GM21786 (cell line): Measurements from ENCODE around the gene GTF2IRD1.
"Not testable (repeated sequence)": the region's sequence is repeated elsewhere in the genome, so short reads cannot be mapped to it uniquely, and the experiment has no call there.

Experiments
- ATAC-seq: cut with Tn5 transposase; IDR thresholded peaks from one replicate; pipeline ENCODE4 v1.9.1; 2021; ENCODE audit not compliant: unreplicated experiment

GTF2IRD1 gene

DNA sequence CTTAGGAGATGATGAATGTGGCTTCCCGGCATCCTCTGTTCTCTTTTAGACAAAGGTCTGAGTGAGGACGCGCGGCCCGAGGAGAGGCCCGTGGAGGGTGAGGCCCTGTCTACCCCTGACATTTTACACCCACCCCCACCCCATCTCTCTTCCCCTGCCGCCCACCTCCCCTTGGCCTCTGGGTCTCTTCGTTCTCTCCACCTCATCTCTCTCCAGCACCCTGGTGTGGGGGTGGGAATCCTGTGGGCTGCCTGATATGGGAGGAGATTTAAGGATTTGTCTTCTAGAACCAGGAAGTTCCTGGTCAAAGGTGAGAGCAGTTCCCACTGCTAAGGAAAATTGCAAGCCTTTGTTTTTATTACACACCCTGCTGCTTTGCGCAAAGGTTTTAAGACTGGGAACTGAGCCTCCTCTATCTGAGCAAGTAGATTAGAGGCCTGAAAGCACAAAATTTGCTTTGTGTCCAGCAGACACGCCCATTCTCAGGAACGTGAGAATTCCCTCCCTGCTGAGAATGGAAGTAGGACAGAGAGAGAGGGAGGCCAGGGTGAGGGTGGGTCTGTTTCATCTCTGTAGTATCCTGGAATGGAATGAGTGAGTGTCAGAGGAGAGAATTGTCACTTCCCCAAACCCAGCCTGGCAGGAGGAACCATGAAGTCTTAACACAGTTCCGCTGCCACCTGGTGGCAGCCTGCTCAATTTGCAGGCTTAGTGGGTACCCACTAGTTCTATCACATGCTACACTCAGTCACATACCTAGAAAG is 91.2 kb downstream of the GTF2IRD1 start:
- no peak for ATAC-seq

DNA sequence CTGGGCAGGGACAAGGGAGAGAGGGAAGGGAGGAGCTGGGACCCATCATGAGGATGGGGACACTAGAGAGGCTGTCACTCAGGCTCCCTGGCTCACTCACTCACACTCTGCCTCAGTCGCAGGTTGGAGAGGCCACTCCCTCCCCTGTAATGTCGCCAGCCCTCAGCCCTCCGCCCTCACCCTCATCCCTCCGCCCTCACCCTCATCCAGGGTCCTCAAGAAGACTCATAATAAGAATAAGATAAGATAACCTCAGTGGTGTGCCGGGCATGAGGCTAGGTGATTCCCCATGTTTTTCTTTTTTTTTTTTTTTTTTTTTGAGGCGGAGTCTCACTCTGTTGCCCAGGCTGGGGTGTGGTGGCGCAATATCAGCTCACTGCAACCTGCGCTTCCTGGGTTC is 92.2 kb downstream of the GTF2IRD1 start:
- no peak for ATAC-seq

DNA sequence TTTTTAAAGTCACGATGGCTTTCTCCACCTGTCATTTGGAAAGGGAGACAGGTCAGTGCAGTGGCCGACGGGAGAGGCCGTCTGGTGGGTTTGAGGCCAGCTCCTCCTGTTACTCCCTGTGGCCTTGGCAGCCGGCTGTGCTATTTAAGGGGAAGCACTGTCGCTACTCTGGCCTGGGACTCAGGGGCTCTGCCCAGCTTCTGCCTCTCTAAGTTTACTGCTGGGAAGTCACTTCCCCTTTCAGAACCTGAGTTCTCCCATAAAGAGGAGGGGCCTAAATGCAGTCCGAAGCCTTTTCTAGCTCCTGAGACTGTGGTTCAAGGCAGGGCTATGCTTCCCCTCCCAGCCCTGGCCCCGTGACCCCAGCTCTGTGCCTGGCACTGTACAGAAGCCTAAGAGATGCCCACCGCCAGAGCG is 99.9 kb downstream of the GTF2IRD1 start:
- ATAC-seq, result peak; percentile 61

DNA sequence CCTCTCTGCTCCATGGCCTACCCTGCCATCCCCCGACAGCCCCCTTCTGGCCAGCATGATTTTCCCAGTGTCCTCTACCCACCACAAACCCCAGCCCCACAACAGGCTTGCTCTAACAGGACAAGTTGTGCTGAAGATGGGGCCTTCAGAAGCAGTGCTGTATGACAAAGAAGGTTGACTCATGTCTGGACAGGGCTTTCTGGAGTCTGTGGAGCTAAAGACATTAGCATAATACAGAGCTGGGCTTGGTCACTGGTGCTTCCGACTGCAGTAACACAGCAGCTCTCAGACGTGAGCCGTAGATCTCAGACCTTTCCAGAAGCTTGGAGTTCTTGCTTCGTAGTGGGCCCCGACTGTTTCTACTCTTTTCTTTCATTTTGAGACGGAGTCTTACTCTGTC is 100.5 kb downstream of the GTF2IRD1 start:
- ATAC-seq, result no peak

DNA sequence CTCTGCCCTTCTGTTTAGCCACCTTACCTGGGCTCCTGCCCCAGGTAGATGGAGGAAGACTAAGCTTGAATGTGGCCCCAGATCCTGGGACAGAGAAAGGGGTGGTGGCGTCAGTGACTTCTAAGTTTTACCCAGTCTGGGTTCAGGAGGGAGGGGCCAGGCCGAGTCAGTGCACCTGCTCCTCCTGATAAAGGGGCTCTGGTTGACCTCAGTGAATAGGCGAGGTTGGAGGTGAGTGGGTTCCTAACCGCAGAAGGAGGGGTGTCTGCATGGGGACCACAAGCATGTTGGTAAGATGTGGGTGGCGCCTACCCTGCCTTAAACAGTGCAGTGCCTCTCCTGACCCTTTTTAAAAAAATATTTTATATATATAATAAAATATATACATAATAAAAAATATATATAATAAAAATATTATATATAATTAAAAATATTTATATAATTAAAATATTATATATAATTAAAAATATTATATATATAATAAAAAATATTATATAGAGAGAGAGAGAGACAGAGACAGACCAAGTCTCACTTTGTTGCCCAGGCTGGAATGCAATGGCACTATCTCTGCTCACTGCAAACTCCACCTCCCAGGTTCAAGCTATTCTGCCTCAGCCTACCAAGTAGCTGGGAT is 106.5 kb downstream of the GTF2IRD1 start:
- ATAC-seq, result no peak

DNA sequence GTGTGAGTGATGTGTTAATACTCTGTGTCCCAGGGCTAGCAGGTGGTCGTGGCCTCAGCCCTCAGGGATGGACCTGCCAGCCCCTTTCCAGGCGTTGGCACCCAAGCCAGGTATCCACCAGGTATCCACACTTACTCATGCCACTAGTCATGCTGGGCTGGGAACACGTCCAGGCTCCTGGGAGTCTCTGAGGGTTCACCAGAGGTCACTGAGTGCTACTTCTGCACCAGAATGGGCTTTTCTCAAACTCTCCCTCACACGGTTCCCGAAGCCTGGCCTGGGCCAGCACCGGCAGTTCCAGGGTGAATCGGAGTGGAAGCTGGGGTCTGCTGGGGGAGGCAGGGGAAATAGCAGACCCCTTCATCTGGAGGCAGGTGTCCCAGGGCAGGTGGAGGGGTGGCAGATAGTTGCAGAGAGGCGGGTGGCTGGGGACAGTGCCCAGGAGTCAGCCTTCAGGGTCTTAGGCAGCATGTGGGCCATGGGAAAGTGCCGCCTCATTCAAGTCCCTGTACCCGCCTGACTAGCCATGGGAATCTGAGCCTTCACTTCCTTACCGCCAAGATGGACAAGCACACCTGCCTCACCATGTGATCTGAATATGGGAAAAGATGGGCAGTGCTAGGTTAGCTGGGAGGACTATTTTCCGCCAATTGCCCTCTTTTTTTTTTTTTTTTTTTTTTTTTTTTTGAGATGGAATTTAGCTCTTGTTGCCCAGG is 108.3 kb downstream of the GTF2IRD1 start:
- no peak for ATAC-seq

DNA sequence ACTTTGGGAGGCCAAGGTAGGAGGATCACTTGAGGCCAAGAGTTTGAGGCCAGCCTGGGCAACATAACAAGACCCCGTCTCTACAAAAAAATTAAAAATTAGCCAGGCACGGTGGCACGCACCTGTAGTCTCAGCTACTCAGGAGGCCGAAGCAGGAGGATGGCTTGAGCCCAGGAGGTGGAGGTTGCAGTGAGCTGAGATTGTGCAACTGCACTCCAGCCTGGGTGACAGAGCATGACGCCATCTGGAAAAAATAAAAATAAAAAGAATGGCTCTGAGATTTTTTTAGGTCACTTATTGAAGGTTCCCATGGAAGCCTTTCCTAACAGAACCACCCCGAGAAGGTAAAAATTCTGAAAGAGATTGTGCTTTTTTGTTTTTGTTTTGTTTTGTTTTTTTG is 109.9 kb downstream of the GTF2IRD1 start:
- not testable (repeated sequence) for ATAC-seq

DNA sequence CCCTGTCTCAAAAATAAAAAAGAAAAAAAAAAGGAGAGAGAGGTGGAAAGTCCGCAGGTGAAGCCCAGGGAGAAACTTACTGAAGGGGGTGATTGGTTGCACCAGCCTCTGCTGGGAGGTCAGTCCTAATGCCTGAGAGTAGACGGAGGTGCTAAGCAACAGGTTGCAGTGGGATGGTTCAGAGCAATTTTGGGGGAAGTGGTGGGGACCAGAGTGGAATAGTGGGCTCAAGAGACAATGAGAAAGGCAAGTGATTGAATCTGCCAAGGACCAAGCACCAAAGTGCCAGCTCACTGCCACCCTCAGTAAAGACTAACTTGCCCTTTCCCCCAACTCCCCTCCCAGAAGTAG is 113.6 kb downstream of the GTF2IRD1 start:
- no peak for ATAC-seq

DNA sequence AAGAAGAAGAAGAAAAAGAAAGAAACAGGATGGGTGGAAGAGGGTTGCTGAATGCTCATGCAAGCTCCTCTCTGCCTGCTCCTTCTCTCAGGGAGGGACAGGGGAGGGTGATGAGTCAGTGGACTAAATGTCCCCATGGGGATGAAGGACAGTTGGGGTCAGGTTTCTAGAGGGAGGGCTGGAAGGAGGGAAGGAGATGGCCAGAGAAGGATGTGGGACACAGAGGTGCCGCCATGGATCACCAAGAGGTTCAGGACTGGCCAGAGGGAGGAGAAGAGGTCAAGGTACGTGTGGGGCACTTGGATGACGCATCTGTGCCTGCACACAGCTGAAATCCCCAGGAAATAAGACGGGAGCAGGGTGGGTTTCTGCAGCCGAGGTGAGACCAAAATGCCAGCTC is 115.0 kb downstream of the GTF2IRD1 start:
- ATAC-seq, result no peak

DNA sequence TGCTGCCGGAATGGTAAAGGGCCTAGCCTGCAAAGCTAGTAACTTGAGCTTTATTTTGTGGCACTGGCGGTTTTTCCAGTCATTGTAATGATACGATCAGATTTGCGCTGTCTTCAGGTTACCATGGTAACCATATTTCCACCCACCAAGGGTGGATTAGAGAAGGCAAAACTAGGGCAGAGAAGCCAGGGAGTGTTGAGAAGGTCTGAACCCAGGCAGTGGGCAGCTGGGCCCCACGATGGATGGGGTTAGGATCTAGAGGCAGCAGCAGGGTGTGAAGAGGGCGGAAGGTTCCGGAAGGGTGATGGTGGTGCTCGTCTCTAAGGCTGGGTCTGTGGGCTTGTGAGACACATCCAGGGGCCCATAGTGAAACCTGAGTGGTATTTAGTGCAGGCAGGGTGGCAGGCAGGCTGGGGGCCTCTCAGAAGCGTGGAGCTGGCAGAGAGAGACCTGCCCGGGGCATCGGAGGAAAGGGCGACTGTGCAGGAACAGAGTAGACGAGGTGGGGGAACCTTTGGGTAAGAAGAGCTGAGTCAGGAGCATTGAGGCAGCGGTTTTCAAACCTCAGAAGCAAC is 115.9 kb downstream of the GTF2IRD1 start:
- no peak for ATAC-seq

DNA sequence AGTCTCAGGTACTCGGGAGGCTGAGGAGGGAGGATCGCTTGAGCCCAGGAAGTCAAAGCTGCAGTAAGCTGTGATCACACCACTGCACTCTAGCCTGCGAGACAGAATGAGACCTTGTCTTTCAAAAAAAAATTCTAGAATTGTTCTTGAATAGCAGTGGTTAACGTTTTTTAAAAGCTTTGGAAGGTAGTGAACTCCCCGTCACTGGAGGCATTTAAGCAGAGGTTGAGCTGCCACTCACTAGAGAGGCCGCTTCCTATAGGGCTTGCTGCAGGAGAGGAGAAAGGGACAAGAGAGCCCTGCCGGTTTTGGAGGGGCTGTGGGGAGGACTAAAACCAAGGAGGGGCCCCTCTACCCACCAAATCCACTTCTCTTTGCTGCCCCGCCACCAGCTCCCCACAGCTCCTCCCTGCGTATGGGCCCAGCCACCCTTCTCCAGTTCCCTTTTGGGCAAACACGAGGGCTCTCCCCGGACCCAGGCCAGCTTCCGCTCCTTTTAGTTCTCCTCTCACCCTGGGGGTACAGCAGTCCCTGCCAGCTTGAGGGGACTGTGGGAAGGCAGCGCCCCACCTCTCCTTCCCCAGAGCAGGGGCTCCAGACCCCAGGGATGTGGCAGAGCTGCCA is 116.9 kb downstream of the GTF2IRD1 start:
- no peak for ATAC-seq

DNA sequence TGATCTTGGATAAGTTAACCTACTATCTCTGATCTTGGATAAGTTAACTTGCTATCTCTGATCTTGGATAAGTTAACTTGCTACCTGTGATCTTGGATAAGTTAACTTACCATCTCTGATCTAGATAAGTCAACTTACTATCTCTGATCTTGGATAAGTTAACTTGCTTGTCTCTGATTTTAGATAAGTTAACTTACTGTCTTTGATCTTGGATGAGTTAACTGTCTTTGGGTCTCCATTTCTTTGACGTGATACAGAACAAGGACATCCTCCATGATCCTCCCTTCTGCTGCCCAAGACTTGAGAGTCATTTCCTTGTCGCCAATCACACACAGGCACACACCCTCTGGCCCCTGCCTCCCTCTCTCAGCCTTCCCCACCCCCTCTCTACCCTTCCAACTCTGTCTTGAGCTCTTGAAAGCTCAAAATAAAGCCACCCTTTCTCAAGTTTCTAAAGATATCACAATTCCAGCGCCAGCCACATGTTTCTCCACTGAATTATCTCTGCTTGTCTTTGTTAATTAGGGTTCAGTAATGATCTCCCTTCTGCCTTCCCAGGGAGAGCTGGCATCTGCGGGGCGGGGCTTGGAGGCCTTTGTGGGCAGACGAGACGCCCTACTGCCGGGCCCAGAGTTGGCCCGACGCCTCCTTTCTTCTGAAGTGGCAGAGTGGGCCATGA is 118.7 kb downstream of the GTF2IRD1 start:
- ATAC-seq, result no peak

DNA sequence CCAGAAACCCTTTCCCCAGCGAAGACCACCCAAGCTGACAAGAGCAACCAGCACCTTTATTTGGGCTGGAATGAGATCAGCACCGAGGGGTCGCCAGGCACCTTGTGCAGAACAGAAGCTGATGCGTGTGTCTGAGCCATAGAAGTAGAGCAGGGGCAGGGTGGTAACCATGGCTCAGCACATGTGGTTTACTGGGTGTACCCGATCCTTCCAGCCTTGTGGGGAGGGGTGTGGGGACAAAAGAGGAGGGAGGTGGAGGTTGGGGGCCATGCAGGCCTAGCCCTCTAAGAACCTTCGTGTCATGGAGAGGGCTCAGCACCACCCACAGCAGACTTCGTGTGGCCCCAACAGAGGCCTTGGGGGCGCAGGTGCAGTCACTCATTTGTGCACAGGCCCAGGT is 119.8 kb downstream of the GTF2IRD1 start:
- no peak for ATAC-seq

DNA sequence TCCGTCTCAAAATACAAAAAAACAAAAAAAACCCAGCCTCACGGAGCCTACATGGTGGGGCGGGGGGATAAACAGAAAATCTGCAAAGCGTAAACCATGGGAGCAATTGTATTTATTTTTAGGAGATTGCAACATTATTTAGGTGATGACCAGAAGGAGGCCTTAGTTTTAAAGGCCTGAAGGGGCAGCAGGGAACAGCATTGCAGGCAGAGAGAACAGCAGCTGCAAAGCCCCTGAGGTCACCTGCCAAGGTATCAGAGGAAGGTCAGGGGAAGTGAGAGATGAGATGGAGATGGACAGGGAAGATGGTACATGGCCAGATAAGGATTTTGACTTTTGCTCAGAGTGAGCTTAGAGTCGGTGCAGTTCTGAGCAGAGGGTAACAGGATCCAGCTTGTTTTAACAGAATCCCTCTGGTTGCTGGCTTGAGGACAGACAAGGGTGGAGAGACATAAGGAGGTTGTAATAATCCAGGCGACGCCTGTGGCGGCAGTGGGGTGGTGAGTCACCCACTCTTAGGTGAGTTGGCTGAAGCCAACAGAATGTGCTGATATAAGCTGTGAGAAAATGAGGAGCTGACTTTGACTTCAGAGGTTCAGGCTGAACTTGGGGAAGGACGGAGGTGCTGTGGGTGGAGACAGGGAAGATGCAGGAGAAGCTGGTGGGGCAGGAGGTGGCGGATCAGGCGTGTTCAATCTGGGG is 121.5 kb downstream of the GTF2IRD1 start:
- ATAC-seq, result no peak

DNA sequence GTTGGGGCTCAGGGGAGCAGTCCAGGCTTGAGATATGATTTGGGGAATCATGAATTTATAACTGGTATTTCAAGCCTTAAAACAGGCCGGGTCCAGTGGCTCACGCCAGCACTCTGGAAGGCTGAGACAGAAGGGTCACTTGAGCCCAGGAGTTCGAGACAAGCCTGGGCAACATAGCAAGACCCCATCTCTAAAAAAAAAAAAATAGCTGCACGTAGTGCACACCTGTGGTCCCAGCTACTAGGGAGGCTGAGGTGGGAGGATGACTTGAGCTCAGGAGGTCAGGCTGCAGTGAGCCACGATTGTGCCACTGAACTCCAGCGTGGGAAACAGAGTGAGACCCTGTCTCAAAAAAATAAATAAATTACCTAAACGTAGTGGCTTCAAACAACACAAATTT is 122.1 kb downstream of the GTF2IRD1 start:
- no peak for ATAC-seq

DNA sequence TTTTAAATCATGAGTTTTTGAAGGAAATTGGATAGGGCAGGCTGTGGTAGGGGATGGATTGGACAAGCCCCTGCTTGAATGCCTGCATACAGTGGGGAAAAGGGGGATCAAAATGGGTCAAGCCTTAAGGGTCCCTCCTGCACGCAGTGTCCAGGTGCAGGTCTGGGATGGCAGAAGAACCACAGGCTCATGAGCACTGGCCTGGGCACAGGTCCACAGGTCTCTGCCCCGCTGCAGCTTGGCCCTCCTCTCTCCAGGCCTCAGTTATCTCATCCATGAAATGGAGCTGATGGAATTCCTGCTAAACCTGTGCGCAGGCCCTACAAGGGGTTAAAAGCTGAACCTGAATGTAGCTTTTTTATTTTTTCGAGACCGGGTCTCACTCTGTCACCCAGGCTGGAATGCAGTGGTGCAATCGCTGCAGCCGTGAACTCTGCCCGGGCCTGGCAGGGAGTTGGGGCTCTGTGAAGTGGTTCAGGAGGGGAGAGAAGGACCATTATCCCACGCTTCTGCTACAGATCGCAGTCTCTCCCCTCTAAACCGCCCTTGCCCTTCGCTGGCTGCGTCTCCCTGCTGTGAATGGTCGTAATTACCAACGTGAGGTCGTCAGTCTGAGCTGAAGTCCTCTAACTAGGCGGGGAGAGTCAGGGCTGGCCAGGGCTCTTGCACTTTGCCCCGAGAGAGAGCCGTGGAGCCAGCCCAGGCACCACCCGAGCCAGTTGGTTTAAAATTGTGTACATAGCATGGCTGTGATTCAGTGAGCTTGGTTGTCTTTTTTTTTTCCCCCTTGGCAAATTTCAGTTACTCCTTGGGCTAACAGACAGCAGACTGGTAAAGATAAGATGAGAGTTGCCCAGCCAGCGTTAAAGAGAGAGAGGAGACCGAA is 126.3 kb downstream of the GTF2IRD1 start:
- no peak for ATAC-seq

DNA sequence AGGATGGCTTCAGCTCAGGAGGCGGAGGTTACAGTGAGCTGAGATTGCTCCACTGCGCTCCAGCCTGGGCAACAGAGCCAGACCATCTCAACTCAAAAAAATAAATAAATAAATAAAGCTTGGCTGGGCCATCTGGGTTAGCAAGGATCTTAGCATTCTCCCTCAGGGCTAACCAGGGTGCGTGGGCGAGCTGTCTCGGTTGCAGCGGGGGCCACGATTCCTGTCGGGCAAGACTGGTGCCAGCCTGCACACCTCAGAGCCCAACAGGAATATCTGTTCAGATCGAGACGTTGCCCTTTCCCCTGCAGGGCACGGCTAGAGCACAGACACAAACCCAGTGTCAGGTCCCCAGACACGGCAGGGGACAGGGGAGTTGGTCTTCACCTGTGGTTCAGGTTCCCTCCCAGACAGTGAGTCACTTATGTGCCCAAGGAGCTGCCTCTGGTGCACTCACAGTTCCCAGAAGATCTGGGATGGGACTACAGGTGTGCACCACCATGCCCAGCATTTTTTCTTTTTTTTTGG is 128.3 kb downstream of the GTF2IRD1 start:
- no peak for ATAC-seq

DNA sequence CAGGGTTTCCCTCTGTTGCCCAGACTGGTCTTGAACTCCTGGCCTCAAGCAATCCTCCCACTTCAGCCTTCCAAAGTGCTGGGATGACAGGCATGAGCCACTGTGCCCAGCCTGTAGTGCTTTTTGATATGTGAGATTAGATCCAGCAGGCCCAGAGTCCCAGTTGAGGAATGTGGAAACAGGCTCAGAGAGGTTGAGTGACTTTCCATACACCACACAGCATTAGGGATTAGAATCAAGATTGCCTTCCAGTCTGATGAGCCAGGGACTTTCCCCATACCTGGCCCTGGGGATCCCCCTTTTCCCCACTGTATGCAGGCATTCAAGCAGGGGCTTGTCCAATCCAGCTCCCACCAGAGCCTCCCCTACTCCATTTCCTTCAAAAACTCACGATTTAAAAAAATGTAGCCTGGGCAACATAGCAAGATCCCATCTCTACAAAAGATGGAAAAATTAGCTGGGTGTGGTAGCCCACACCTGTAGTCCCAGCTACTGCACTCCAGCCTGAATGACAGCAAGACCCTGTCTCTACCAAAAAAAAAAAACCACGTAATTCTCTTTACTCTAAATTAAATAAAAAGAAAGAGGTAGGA is 128.8 kb downstream of the GTF2IRD1 start:
- ATAC-seq, result no peak

DNA sequence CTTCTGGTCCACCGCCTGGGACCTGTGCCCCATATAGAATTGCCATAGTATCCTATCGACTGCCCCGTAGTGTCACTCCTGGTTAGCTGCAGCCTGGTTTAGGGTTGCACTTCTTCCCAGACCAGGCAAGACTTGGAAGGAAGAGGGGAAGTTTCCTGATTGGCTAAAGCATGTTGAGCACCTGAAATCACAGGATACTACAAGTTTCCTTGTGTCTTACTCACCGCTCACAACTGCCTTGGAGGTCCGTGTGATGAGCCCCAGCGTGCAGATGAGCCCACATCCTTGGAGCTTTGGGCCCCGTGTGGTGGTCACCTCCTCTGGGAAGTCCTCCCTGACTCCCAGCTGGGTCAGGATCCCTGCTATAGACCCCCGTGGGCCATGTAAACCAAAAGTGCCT is 129.9 kb downstream of the GTF2IRD1 start:
- ATAC-seq, result no peak
